Central memory CD4-positive, alpha-beta T cell (primary cell): ENCODE results near the gene OAS3.
A peak's percentile ranks its signal among the peaks of the same experiment; 100 is the strongest.

ENCODE experiments used
- DNase-seq: peaks from one replicate; pipeline ENCODE4 v3.0.0; 2022

OAS3 gene

DNA sequence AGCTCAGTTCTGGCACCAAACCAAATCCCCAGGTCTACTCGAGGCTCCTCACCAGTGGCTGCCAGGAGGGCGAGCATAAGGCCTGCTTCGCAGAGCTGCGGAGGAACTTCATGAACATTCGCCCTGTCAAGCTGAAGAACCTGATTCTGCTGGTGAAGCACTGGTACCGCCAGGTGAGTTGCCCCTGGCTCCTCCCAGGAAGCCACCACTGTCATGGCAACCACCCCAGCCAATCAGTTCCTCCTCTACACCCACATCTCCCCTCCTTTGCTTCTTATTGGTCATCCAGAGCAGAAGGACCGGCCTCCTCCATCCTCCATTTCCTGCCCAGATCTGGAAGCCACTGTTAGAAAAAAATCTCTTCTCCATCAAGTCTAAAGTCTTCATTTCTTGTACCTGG lies 22.8 kb downstream of the OAS3 start:
- DNase-seq: no peak

GRCh38 chr12:112961536-112961935 lies 23.3 kb downstream of the OAS3 start:
- no peak for DNase-seq

- DNase-seq: no peak
Measured at GRCh38 chr12:112962561-112962960, 24.3 kb downstream of the OAS3 start.

DNA sequence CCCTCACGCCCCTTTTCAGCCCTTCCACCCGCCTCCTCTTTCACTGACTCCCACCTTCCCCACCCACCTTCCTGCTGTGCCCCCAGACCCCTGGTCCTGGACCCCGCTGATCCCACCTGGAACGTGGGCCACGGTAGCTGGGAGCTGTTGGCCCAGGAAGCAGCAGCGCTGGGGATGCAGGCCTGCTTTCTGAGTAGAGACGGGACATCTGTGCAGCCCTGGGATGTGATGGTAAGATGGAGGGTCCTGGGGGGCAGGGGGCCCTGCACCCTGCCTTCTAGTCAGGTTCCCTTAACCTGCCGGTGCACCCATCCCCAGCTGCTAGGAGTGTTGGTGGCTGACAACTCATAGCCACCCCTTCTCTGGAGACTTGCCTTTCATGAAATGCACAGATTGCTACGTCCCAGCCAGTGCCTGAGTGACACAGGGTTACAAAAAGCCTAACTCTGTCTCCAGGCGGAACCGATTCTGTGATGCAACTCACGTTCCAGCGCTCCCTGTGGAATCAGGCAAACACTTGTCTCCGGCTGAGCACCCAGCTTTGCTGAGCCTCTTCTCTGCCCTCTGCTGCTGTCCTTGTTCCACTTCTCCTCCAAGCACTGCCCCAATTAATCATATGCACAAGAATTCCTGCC lies 25.1 kb downstream of the OAS3 start:
- DNase-seq: no peak

- no peak for DNase-seq
Measured at GRCh38 chr12:112964067-112964670, 25.9 kb downstream of the OAS3 start.

DNA sequence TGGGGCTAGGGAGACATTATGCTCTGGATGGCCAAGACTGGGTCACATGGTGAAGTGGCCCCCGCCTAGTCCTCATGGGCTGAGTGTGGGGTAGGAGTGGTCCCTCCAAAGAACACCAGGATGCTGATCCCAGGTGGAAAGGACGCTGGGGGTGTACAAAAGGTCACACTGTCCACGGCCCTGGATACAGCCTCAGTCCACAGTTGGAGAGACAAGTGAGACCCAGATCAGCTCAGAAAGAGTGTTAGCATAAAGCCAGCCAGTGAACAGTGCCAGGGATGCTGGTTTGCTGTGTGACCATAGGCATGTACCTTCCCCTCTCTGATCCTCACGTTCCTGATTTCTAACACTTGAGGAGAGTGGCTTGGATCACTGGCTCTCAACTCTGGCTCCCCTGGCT lies 26.6 kb downstream of the OAS3 start:
- DNase-seq: no peak

GRCh38 chr12:112965643-112966042 lies 27.4 kb downstream of the OAS3 start:
- DNase-seq: no peak

GRCh38 chr12:112967306-112967705 lies 29.0 kb downstream of the OAS3 start:
- no peak for DNase-seq

GRCh38 chr12:112967858-112968257 lies 29.6 kb downstream of the OAS3 start:
- DNase-seq: no peak

GRCh38 chr12:112969547-112970306 lies 31.5 kb downstream of the OAS3 start:
- no peak for DNase-seq

- no peak for DNase-seq
Measured at GRCh38 chr12:112970391-112970790, 32.1 kb downstream of the OAS3 start.

DNA sequence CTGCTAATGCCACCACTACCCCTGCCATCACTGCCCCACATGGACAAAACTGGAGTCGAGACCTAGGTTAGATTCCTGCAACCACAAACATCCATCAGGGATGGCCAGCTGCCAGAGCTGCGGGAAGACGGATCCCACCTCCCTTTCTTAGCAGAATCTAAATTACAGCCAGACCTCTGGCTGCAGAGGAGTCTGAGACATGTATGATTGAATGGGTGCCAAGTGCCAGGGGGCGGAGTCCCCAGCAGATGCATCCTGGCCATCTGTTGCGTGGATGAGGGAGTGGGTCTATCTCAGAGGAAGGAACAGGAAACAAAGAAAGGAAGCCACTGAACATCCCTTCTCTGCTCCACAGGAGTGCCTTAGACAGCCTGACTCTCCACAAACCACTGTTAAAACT lies 33.0 kb downstream of the OAS3 start:
- DNase-seq: no peak

GRCh38 chr12:112973011-112973735 lies 34.9 kb downstream of the OAS3 start:
- no peak for DNase-seq

GRCh38 chr12:112973818-112974231 lies 35.6 kb downstream of the OAS3 start:
- DNase-seq: no peak

DNA sequence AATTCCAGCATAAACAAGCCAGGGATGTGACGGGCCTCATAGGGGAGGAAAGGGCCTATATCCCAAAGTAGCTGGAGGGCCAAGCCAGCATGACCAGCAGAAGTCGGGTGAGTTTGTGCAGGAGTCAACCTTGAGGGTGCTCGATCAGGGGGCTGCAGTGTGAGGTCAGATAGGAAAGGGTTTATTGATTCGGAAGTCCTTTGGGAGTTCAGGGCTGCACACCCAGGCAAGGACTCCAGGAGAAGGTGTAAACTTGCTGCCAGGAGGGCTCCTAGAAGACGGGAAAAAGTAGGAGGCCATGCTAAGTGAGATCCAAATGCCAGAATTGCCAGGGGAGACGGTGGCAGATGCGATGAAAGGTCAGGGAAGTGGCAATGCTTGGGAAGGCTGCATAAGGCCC lies 36.6 kb downstream of the OAS3 start:
- no peak for DNase-seq

DNA sequence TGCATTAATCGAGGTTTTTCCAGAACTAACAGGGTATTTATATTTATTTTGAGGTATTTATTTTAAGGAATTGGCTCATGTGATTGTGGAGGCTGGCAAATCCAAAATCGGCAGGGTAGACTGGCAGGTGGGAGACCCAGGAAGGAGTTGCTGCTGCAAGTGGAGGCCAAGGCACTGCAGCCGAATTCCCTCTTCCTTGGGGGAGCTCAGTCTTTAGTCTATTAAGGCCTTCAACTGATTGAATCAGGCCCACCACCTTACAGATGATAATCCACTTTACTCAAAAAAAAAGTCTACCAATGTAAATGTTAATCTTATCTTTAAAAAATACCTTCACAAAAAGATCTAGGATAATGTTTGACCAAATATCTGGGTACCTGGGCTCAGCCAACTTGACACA lies 38.9 kb downstream of the OAS3 start:
- DNase-seq: no peak

DNA sequence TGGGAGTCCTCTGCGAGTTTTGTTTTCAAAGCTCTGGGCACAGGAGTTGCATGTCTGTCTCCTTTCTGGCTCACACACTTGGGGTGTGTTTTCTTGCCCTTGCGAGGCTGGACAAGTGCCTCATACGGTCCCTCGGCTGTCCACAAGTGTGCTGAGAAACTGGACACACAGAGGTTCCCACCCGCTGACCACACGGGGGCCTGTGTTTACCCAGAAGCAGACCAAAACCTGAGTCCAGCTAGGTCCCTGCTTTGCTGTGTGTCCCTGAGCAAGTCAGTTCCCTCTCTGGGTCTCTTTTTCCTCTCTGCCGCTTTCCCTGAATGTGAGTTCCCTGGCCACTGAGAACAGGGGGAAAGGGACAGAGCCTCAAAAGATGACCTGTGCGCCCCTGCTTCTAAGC lies 39.4 kb downstream of the OAS3 start:
- no peak for DNase-seq

DNA sequence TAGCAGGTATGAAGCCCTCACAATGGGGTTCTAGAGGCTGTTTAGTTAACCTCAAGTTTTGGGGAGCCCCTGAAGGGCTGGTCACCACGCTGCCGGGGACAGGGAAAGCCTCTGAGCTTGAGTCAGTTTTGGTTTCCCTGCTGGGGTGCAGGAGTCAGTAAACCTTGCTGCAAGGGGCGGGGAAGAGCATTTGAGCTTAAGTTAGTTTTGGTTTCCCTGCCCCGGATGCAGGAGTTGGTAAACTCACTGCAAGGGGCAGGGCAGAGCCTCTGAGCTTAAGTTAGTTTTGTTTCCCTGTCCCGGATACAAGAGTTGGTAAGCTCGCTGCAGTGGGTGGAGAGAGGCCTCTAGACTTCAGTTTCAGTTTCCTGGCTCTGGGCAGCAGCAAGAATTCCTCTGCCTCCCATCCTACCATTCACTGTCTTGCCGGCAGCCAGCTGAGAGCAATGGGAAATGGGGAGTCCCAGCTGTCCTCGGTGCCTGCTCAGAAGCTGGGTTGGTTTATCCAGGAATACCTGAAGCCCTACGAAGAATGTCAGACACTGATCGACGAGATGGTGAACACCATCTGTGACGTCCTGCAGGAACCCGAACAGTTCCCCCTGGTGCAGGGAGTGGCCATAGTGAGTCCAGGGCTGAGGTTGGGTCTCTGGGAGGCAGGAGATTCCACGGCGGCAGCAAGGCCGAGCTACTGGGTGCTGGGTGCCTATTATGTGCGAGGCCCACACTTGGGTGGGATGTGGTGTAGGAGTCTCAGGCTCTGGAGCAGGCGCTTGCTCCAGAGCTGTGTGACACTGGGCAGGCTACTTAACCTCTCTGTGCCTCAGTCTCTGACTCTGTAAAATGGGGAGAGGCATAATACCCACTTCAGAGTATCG lies 40.1 kb downstream of the OAS3 start, which contains the start of gene OAS2:
OAS2 (plus strand) TSS at position 357 of the 878 bp plus-strand sequence; CDS start at position 447, 90 bp downstream.
- peak; percentile 86 for DNase-seq

- peak; percentile 44 for DNase-seq
Measured at GRCh38 chr12:112979041-112979680, 40.9 kb downstream of the OAS3 start.

DNA sequence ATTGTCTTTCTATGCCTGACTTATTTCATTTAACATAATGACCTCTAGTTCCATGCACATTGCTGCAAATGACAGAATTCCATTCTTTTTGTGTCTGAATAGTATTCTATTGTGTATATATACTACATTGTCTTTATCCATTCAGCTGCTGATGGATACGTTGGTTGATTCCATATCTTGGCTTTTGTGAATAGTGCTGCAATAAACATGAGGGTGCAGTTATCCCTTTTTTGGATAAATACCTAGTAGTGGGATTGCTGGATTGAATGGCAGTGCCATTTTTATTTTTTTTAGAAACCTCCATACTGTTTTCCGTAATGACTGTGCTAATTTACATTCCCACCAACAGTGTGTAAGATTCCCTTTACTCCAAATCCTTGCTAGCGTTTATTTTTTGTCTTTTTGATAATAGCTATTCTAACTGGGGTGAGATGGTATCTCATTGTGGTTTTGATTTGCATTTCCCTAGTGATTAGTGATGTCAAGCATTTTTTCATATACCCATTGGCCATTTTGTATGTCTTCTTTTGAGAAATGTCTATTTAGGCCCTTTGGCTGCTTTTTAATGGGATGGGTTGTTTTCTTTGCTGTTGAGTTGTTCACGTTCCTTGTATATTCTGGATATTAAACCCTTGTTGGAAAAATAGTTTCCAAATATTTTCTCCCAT lies 42.4 kb downstream of the OAS3 start:
- peak; percentile 52 for DNase-seq

DNA sequence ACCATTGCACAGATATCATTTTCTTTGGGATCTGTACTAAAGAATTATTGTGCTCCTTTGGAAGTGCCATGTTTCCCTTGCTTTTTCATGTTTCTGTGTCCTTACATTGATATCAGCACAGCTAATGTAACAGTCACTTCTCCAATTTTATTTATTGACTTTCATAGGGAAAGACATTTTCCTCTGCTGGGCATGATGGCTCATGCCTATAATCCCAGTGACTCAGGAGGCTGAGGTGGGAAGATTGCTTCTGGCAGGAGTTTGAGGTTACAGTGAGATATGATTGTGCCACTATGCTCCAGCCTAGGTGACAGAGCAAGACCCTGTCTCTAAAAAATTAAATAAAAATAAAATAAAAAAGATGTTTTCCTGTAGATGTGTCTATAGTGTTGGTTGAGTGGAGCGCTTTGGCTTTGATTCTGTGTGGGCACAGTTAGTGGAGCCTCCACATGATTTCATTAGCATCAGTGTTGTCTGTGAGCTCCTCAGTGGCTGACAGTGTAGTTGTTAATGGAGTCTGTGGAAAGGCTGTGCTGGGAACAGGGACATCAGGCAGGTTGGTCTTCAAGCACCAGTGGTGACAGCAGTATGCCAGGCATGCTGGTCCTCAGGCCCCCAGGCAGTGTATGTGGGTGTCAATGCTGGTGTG lies 47.5 kb downstream of the OAS3 start:
- no peak for DNase-seq
